GM19035 (cell line): ENCODE results near the gene REST.
A peak's percentile ranks its signal among the peaks of the same experiment; 100 is the strongest.
"Not testable (repeated sequence)": the region's sequence is repeated elsewhere in the genome, so short reads cannot be mapped to it uniquely, and the experiment has no call there.

Experiments
- ATAC-seq: cut with Tn5 transposase; IDR thresholded peaks from one replicate; pipeline ENCODE4 v1.9.1; 2021; ENCODE audit not compliant: unreplicated experiment

REST gene

GRCh38 chr4:56908206-56909085 is 746 bp downstream of the REST start:
- ATAC-seq, result peak; percentile 59

- peak; percentile 33 for ATAC-seq
Measured at GRCh38 chr4:56909086-56909894, 1.6 kb downstream of the REST start.

GRCh38 chr4:56910172-56910967 is 2.7 kb downstream of the REST start:
- no peak for ATAC-seq

GRCh38 chr4:56914336-56914735 is 6.6 kb downstream of the REST start:
- ATAC-seq, result no peak

- not testable (repeated sequence) for ATAC-seq
Measured at GRCh38 chr4:56914977-56915376, 7.3 kb downstream of the REST start.

- ATAC-seq, result no peak
Measured at GRCh38 chr4:56927196-56927595, 19.5 kb downstream of the REST start.

- ATAC-seq, result no peak
Measured at GRCh38 chr4:56930638-56931037, 22.9 kb downstream of the REST start.

GRCh38 chr4:56931924-56932323 is 24.2 kb downstream of the REST start:
- no peak for ATAC-seq

GRCh38 chr4:56937262-56937661 is 29.6 kb downstream of the REST start:
- no peak for ATAC-seq

GRCh38 chr4:56939826-56940225 is 32.1 kb downstream of the REST start:
- ATAC-seq, result not testable (repeated sequence)

- ATAC-seq, result no peak
Measured at GRCh38 chr4:56940403-56940802, 32.7 kb downstream of the REST start.

GRCh38 chr4:56940971-56941370 is 33.3 kb downstream of the REST start:
- no peak for ATAC-seq

GRCh38 chr4:56941403-56941802 is 33.7 kb downstream of the REST start:
- ATAC-seq, result no peak

- ATAC-seq, result no peak
Measured at GRCh38 chr4:56953680-56954520, 46.2 kb downstream of the REST start.

- ATAC-seq, result no peak
Measured at GRCh38 chr4:56958111-56958517, 50.4 kb downstream of the REST start.

- ATAC-seq, result no peak
Measured at GRCh38 chr4:56959100-56959499, 51.4 kb downstream of the REST start.

- ATAC-seq, result no peak
Measured at GRCh38 chr4:56961107-56961500, 53.4 kb downstream of the REST start.

GRCh38 chr4:56971383-56971782 is 63.7 kb downstream of the REST start:
- no peak for ATAC-seq

- ATAC-seq, result no peak
Measured at GRCh38 chr4:56972389-56972788, 64.7 kb downstream of the REST start.

GRCh38 chr4:56972809-56973208 is 65.1 kb downstream of the REST start:
- ATAC-seq, result no peak
